ENCODE results near the gene RAG1.

- TF ChIP-seq, protein P1, sequence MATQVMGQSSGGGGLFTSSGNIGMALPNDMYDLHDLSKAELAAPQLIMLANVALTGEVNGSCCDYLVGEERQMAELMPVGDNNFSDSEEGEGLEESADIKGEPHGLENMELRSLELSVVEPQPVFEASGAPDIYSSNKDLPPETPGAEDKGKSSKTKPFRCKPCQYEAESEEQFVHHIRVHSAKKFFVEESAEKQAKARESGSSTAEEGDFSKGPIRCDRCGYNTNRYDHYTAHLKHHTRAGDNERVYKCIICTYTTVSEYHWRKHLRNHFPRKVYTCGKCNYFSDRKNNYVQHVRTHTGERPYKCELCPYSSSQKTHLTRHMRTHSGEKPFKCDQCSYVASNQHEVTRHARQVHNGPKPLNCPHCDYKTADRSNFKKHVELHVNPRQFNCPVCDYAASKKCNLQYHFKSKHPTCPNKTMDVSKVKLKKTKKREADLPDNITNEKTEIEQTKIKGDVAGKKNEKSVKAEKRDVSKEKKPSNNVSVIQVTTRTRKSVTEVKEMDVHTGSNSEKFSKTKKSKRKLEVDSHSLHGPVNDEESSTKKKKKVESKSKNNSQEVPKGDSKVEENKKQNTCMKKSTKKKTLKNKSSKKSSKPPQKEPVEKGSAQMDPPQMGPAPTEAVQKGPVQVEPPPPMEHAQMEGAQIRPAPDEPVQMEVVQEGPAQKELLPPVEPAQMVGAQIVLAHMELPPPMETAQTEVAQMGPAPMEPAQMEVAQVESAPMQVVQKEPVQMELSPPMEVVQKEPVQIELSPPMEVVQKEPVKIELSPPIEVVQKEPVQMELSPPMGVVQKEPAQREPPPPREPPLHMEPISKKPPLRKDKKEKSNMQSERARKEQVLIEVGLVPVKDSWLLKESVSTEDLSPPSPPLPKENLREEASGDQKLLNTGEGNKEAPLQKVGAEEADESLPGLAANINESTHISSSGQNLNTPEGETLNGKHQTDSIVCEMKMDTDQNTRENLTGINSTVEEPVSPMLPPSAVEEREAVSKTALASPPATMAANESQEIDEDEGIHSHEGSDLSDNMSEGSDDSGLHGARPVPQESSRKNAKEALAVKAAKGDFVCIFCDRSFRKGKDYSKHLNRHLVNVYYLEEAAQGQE (IDR thresholded peaks at IDR 0.05; ENCODE audit: low read depth), result no peak
- TF ChIP-seq EGR1 (IDR thresholded peaks at IDR 0.05) (no peak), FOXM1 (IDR thresholded peaks at IDR 0.05; ENCODE audit: borderline replicate concordance, low read depth) (no peak), RAD21 (IDR thresholded peaks at IDR 0.05; ENCODE audit: low read depth) (no peak), CEBPB (IDR thresholded peaks at IDR 0.05) (no peak)
- TF ChIP-seq, protein P2, sequence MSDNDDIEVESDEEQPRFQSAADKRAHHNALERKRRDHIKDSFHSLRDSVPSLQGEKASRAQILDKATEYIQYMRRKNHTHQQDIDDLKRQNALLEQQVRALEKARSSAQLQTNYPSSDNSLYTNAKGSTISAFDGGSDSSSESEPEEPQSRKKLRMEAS (IDR thresholded peaks at IDR 0.05), result no peak
These were observed 52.4 kb downstream of the RAG1 start for GRCh38 chr11:36620246-36620645.
